HEK293T (cell line): ENCODE measurements around the gene AGPAT1.

Experiments
- ARNT ChIP-seq: fragments of 450-650 bp; IDR thresholded peaks from 2 replicates; pipeline ENCODE4 v1.6.1; 2017; ENCODE audit warnings: mild to moderate bottlenecking
- BHLHE40 ChIP-seq: fragments of 450-650 bp; IDR thresholded peaks from 2 replicates; pipeline ENCODE4 v1.6.1; 2016; ENCODE audit warnings: mild to moderate bottlenecking, moderate library complexity, borderline replicate concordance
- CTBP1 ChIP-seq: fragments of 450-650 bp; IDR thresholded peaks from 2 replicates; pipeline ENCODE4 v1.6.1; 2016; ENCODE audit warnings: borderline replicate concordance
- ELF4 ChIP-seq: fragments of 450-650 bp; IDR thresholded peaks from 2 replicates; pipeline ENCODE4 v1.6.1; 2017; ENCODE audit warnings: antibody characterized with exemption
- FOXA1 ChIP-seq: fragments of 450-650 bp; IDR thresholded peaks from 2 replicates; pipeline ENCODE4 v1.6.1; 2016; ENCODE audit warnings: mild to moderate bottlenecking
- FOXK2 ChIP-seq: fragments of 450-650 bp; IDR thresholded peaks from 2 replicates; pipeline ENCODE4 v1.6.1; 2016; ENCODE audit warnings: mild to moderate bottlenecking
- FOXM1 ChIP-seq: fragments of 450-650 bp; IDR thresholded peaks from 2 replicates; pipeline ENCODE4 v1.6.1; 2017; ENCODE audit warnings: mild to moderate bottlenecking, borderline replicate concordance
- HDGF ChIP-seq: fragments of 450-650 bp; IDR thresholded peaks from 2 replicates; pipeline ENCODE4 v1.6.1; 2017; ENCODE audit warnings: antibody characterized with exemption, borderline replicate concordance
- LEF1 ChIP-seq: fragments of 450-650 bp; IDR thresholded peaks from 2 replicates; pipeline ENCODE4 v1.6.1; 2017; ENCODE audit warnings: mild to moderate bottlenecking, borderline replicate concordance
- NFRKB ChIP-seq: fragments of 450-650 bp; IDR thresholded peaks from 2 replicates; pipeline ENCODE4 v1.6.1; 2016; ENCODE audit warnings: mild to moderate bottlenecking, moderate library complexity
- PKNOX1 ChIP-seq: fragments of 450-650 bp; IDR thresholded peaks from 2 replicates; pipeline ENCODE4 v1.6.1; 2016
- SP1 ChIP-seq: fragments of 450-650 bp; IDR thresholded peaks from 2 replicates; pipeline ENCODE4 v1.6.1; 2017
- SUZ12 ChIP-seq: fragments of 450-650 bp; IDR thresholded peaks from 2 replicates; pipeline ENCODE4 v1.6.1; 2016; ENCODE audit warnings: mild to moderate bottlenecking
- ZNF384 ChIP-seq: fragments of 450-650 bp; IDR thresholded peaks from 2 replicates; pipeline ENCODE4 v1.6.1; 2016

GRCh38 chr6:32123681-32124080, 52.2 kb downstream of the AGPAT1 start:
- TF ChIP-seq FOXK2 (no peak), FOXM1 (no peak), PKNOX1 (no peak), FOXA1 (no peak), ARNT (no peak), LEF1 (no peak), SP1 (no peak), ZNF384 (no peak), ELF4 (no peak), HDGF (no peak), BHLHE40 (no peak), SUZ12 (no peak), CTBP1 (no peak), NFRKB (no peak)
